AG04449 (cell line): ENCODE data around the gene CHST11.

Source experiments
- CTCF ChIA-PET: fragments of 350-600 bp; formaldehyde crosslinking; extraction: SDS; loops from one replicate; lab custom pipeline; 2021; ENCODE audit warnings: antibody characterized with exemption; lab: Yijun Ruan, JAX
- POLR2A ChIA-PET: fragments of 400-600, 350-600 bp; formaldehyde crosslinking; extraction: SDS; loops from one replicate; lab custom pipeline; 2020; ENCODE audit warnings: antibody characterized with exemption, inconsistent platforms; lab: Yijun Ruan, JAX
- DNase-seq: peaks from one replicate; pipeline ENCODE4 v3.0.0-alpha.2; 2010; ENCODE audit warnings: low read depth, low spot score
- H3K4me3 ChIP-seq: 2 replicates; pipeline ENCODE4 v1.5.1; 2011; ENCODE audit warnings: low read depth, mild to moderate bottlenecking, control low read depth, low read length
- CTCF ChIP-seq: IDR thresholded peaks from one replicate; pipeline ENCODE4 v1.5.1; 2011; ENCODE audit warnings: mild to moderate bottlenecking, moderate library complexity, low read length, control low read depth, inconsistent platforms; ENCODE audit not compliant: insufficient read depth; ENCODE audit errors: missing control alignments

Gene CHST11

GRCh38 chr12:104503191-104503590, 46.4 kb downstream of the CHST11 start:
- DNase-seq: no peak
- H3K4me3 ChIP-seq: no peak overlapping the region
- no peak for TF ChIP-seq CTCF
- ChIA-PET CTCF (interaction anchor here (1.3 kb wide), 1 partner anchor 288 kb away, joined by 3 read pairs; no protein-coding TSS in a partner anchor), POLR2A (no interaction called here)

- POLR2A ChIA-PET: no interaction called here
- TF ChIP-seq CTCF: no peak
- CTCF ChIA-PET: no interaction called here
- no peak for DNase-seq
- H3K4me3 ChIP-seq: no peak overlapping the region
These were observed 47.4 kb downstream of the CHST11 start for GRCh38 chr12:104504146-104504545.

DNA sequence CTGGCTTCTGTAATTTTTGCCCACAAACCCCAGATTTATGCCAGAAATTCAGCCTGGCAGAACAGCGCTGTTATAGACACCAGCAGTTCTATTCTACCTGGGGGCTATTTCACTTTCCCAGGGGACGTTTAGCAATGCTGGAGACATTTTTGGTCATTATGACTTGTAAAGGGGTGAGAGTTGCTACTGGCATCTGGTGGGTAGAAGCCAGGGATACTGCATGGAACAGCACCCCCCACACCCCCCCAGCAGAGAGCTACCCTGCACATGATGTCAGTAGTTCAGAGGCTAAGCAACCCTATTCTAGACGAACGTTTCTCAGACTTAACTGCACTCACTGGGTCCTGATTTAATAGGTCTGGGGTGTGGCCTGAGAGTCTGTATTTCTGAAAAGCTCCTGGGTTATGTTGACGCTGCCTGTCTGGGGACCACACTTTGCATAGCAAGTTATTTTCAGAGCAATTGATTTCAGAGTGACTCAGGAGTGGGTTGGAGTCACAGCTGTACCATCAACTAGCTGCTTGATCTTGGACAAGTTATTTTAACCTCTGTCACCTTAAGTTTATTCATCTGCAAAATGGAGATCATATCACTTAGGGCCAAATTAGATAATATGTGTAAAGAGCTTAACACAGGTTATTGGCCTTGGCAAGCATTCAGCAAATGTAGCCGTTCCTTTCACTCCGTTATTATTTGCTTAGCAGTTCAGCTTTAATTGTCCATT, 48.5 kb downstream of the CHST11 start:
- no peak overlapping the region for H3K4me3 ChIP-seq
- ChIA-PET CTCF (interaction anchor here (1.1 kb wide), 1 partner anchor 11 kb away, joined by 3 read pairs; no protein-coding TSS in a partner anchor), POLR2A (no interaction called here)
- no peak for DNase-seq
- TF ChIP-seq CTCF: no peak

- CTCF ChIA-PET: no interaction called here
- POLR2A ChIA-PET: no interaction called here
- DNase-seq: no peak
- no peak overlapping the region for H3K4me3 ChIP-seq
- TF ChIP-seq CTCF: no peak
These were observed 50.1 kb downstream of the CHST11 start for GRCh38 chr12:104506676-104507401.

DNA sequence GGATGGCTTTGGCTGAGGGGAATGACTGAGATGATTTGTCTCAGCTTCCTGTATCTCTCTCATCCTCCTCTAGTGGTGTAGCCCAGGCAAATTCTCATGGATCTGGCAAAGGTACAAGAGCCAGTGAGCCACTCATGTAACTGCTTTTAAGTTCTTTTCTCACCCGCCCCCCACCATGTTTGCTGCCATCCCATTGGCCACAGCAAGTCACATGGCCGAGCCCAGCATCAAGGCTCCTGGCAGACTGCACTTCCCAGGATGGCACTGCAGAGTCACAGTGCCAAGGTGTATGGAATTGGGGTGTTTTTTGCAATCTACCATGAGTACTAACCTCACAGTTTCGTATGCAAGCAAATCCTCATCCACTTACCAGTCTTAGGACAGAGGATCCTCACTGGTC, 50.9 kb downstream of the CHST11 start:
- DNase-seq: no peak
- ChIA-PET CTCF (no interaction called here), POLR2A (no interaction called here)
- TF ChIP-seq CTCF: no peak
- H3K4me3 ChIP-seq: no peak overlapping the region

- CTCF ChIA-PET: no interaction called here
- DNase-seq: no peak
- POLR2A ChIA-PET: no interaction called here
- H3K4me3 ChIP-seq: no peak overlapping the region
- TF ChIP-seq CTCF: no peak
These were observed 52.2 kb downstream of the CHST11 start for GRCh38 chr12:104508752-104509446.
